GM12878 (cell line): Measurements from ENCODE around the gene RPL31. TPM values are rescaled to one million over a fixed set of nuclear protein-coding genes. Genes with fewer than 3 reads are reported as not detected.

ENCODE experiments used
- ATAC-seq: fragments of 200-7000 bp; cut with Tn5 transposase; 3 replicates; pipeline ENCODE4 v1.9.1; 2020; ENCODE audit warnings: mild to moderate bottlenecking, moderate library complexity
- BruUV-seq: library from RNA; stranded (reverse); fragments of 400-500 nt; replicated peaks from 2 replicates; lab custom pipeline; 2021; lab: Mats Ljungman, UMichigan
- CTCF ChIA-PET: fragments of 300-600 bp; sonication (Branson Sonifier 250); formaldehyde crosslinking; extraction: SDS; loops from one replicate; lab custom pipeline; 2021; ENCODE audit warnings: inconsistent platforms; lab: Yijun Ruan, JAX
- POLR2A ChIA-PET: fragments of 350-600 bp; formaldehyde crosslinking; extraction: SDS; loops from one replicate; lab custom pipeline; 2021; ENCODE audit warnings: inconsistent platforms; lab: Charles Lee
- RAD21 ChIA-PET: fragments of 300-600 bp; sonication (Branson Sonifier 250); formaldehyde crosslinking; loops from one replicate; lab custom pipeline; 2023; ENCODE audit warnings: antibody characterized with exemption; ENCODE audit not compliant: unreplicated experiment; lab: Charles Lee
- SMC1A ChIA-PET: fragments of 300-600 bp; sonication (Branson Sonifier 250); formaldehyde crosslinking; loops from one replicate; lab custom pipeline; 2023; ENCODE audit not compliant: unreplicated experiment, uncharacterized antibody; lab: Charles Lee
- DNase-seq: peaks from one replicate; pipeline ENCODE4 v3.0.0-alpha.2; 2011; ENCODE audit warnings: low read depth, low spot score
- FAIRE-seq: peaks from 3 replicates; lab custom pipeline; 2011; peaks lifted over from hg19 to GRCh38; lab: Jason Lieb, UNC
- H2AFZ ChIP-seq: 2 replicates; pipeline ENCODE4 v1.6.0; 2011; ENCODE audit warnings: low read depth, low read length, control low read depth; ENCODE audit not compliant: control insufficient read depth
- H3K27ac ChIP-seq: 2 replicates; pipeline ENCODE4 v1.5.1; 2011; ENCODE audit warnings: control low read depth; ENCODE audit not compliant: control insufficient read depth, insufficient read depth
- H3K27me3 ChIP-seq, 2 experiments: replicated peaks in 1 of 2; 2 replicates each; pipeline versions ENCODE4 v1.6.0 to v1.6.1; 2011; ENCODE audit warnings: low read length in 1 of 2; ENCODE audit not compliant: control insufficient read depth in 2 of 2, insufficient read depth in 2 of 2
- H3K36me3 ChIP-seq, 2 experiments: 2 replicates each; pipeline ENCODE4 v1.5.1; 2011; ENCODE audit warnings: low read length in 1 of 2; ENCODE audit not compliant: control insufficient read depth in 2 of 2, insufficient read depth in 2 of 2
- H3K4me1 ChIP-seq: 2 replicates; pipeline ENCODE4 v1.6.1; 2011; ENCODE audit warnings: mild to moderate bottlenecking, low read length, moderate library complexity, mixed read lengths; ENCODE audit not compliant: control insufficient read depth, insufficient read depth
- H3K4me2 ChIP-seq: 2 replicates; pipeline ENCODE4 v1.6.0; 2011; ENCODE audit warnings: control low read depth; ENCODE audit not compliant: control insufficient read depth, insufficient read depth
- H3K4me3 ChIP-seq: fragments of 200-600 bp; sonication (generic); 2 replicates; pipeline ENCODE4 v1.5.1; 2016
- H3K79me2 ChIP-seq: 2 replicates; pipeline ENCODE4 v1.6.0; 2011; ENCODE audit warnings: low read length; ENCODE audit not compliant: control insufficient read depth, insufficient read depth
- H3K9ac ChIP-seq: 2 replicates; pipeline ENCODE4 v1.8.0; 2011; ENCODE audit warnings: low read length, control low read depth, mixed read lengths; ENCODE audit not compliant: control insufficient read depth, insufficient read depth
- H3K9me3 ChIP-seq: replicated peaks from 3 replicates; pipeline ENCODE4 v1.5.1; 2011; ENCODE audit warnings: mild to moderate bottlenecking, low read length; ENCODE audit not compliant: control insufficient read depth, insufficient read depth
- H4K20me1 ChIP-seq: 2 replicates; pipeline ENCODE4 v1.6.0; 2011; ENCODE audit not compliant: control insufficient read depth, insufficient read depth
- ASH2L ChIP-seq: fragments of 300-600, 200-600 bp; sonication (generic); IDR thresholded peaks from 2 replicates; pipeline ENCODE4 v1.6.1; 2017; ENCODE audit warnings: low read depth, mild to moderate bottlenecking, borderline replicate concordance
- CBX3 ChIP-seq: fragments of 200-600 bp; sonication (generic); IDR thresholded peaks from 2 replicates; pipeline ENCODE4 v1.6.1; 2016; ENCODE audit warnings: low read depth, borderline replicate concordance
- CREB1 ChIP-seq: IDR thresholded peaks from 2 replicates; pipeline ENCODE4 v1.6.1; 2012; ENCODE audit warnings: low read depth, mild to moderate bottlenecking, inconsistent platforms
- HCFC1 ChIP-seq: fragments of 150-350 bp; IDR thresholded peaks from 2 replicates; pipeline ENCODE4 v1.6.1; 2014; ENCODE audit warnings: low read length
- IKZF1 ChIP-seq: fragments of 450-650 bp; conservative IDR thresholded peaks from 2 replicates; pipeline ENCODE4 v1.6.1; 2017; ENCODE audit warnings: antibody characterized with exemption, mild to moderate bottlenecking
- IRF4 ChIP-seq: IDR thresholded peaks from 2 replicates; pipeline ENCODE4 v1.6.1; 2011; ENCODE audit warnings: low read depth, low read length
- LARP7 ChIP-seq: fragments of 450-650 bp; IDR thresholded peaks from 2 replicates; pipeline ENCODE4 v1.6.1; 2017; ENCODE audit warnings: mild to moderate bottlenecking
- MEF2B ChIP-seq: fragments of 450-650 bp; IDR thresholded peaks from 2 replicates; pipeline ENCODE4 v1.6.1; 2018; ENCODE audit warnings: mild to moderate bottlenecking, moderate library complexity; ENCODE audit not compliant: partially characterized antibody, poor library complexity, severe bottlenecking
- NRF1 ChIP-seq: conservative IDR thresholded peaks from 2 replicates; pipeline ENCODE4 v1.6.1; 2011; ENCODE audit warnings: mild to moderate bottlenecking, low read depth, low read length, improper control_type of control experiment
- PML ChIP-seq: IDR thresholded peaks from 2 replicates; pipeline ENCODE4 v1.6.1; 2012; ENCODE audit warnings: low read length, inconsistent platforms
- RBBP5 ChIP-seq: fragments of 200-600 bp; sonication (generic); conservative IDR thresholded peaks from 2 replicates; pipeline ENCODE4 v1.6.1; 2016
- STAT3 ChIP-seq: IDR thresholded peaks from 2 replicates; pipeline ENCODE4 v1.6.1; 2011; ENCODE audit warnings: low read depth, low read length, improper control_type of control experiment
- WGBS: methylation state at CpG from one replicate; pipeline ENCODE4 v1.1.6; 2016; ENCODE audit warnings: low lambda C conversion rate; ENCODE audit not compliant: insufficient replicate concordance, insufficient coverage; ENCODE audit errors: missing lambda C conversion rate; 5-methylcytosine and 5-hydroxymethylcytosine counted together
- in situ Hi-C: fragments of 300-500 bp; cut with MboI; formaldehyde crosslinking; loops from 9 replicates; pipeline ENCODE4 v1.14.3; 2018; ENCODE audit warnings: mixed read lengths
- intact Hi-C: fragments of 100-400 bp; cut with micrococcal nuclease; formaldehyde crosslinking; loops from one replicate; pipeline ENCODE4 v1.14.2; 2022; ENCODE audit not compliant: unreplicated experiment
- polyA plus RNA-seq, 11 experiments: library from polyadenylated mRNA; depleted of rRNA in 4 of 11; unstranded in 6 of 11; stranded (reverse) in 5 of 11; fragments of >200 nt; fragmentation: Nextera tagmentation in 4 of 11; fragmentation: Illumina TruSeq in 1 of 11; extraction: Ambion mirVana in 4 of 11; extraction: Trizol in 1 of 11; gene quantifications; 1 replicate in 1 of 11; 2 replicates in 10 of 11; pipeline versions ENCODE4 v1.2.1 to v1.2.3, GENCODE V29; 2011 to 2016; ENCODE audit warnings: inconsistent platforms in 2 of 11, missing spikeins in 2 of 11, low read depth in 1 of 11
- total RNA-seq, 4 experiments: library from RNA; depleted of rRNA in 3 of 4; stranded (reverse); fragments of >200 nt in 3 of 4; fragmentation: Illumina TruSeq in 1 of 4; extraction: Trizol in 1 of 4; gene quantifications; 2 replicates each; pipeline versions ENCODE4 v1.2.1 to v1.2.3, GENCODE V29; 2013 to 2021
- TF ChIP-seq, protein P1 (sequence below): fragments of 450-650 bp; IDR thresholded peaks from 2 replicates; pipeline ENCODE4 v1.6.1; 2018; ENCODE audit warnings: borderline replicate concordance, mild to moderate bottlenecking; ENCODE audit not compliant: partially characterized antibody
- TF ChIP-seq, protein P2 (sequence below): IDR thresholded peaks from 2 replicates; pipeline ENCODE4 v1.6.1; 2011; ENCODE audit warnings: low read depth, mild to moderate bottlenecking, low read length, moderate library complexity, borderline replicate concordance; ENCODE audit errors: extremely low read depth

The RPL31 gene
- total and polyA plus RNA-seq, 10 of the 15 experiments (the other 5 are each of a cell fraction or from before 2014, with no cell fraction given), result 1,643 to 8,551 (median 2,208) TPM

DNA sequence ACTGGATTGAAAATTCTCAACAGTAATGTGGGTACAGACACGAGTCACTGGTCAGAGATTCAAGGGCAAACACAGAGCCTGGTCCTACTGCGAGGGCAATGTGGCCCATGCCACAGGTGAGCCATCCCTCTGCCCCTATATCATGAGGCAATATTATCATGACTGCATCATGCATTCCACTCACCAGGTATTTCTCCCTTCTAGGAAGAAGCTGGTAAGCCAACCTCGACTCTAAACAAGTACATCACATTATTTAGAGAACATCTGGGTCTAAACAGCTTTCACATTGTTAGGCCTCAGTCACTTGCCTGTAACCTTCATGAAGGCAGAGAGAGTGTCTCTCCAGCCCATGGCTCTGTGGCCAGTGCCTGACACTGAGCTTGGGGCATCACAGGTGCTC is 14.6 kb upstream of the RPL31 start (continued):
- TF ChIP-seq, protein P1, sequence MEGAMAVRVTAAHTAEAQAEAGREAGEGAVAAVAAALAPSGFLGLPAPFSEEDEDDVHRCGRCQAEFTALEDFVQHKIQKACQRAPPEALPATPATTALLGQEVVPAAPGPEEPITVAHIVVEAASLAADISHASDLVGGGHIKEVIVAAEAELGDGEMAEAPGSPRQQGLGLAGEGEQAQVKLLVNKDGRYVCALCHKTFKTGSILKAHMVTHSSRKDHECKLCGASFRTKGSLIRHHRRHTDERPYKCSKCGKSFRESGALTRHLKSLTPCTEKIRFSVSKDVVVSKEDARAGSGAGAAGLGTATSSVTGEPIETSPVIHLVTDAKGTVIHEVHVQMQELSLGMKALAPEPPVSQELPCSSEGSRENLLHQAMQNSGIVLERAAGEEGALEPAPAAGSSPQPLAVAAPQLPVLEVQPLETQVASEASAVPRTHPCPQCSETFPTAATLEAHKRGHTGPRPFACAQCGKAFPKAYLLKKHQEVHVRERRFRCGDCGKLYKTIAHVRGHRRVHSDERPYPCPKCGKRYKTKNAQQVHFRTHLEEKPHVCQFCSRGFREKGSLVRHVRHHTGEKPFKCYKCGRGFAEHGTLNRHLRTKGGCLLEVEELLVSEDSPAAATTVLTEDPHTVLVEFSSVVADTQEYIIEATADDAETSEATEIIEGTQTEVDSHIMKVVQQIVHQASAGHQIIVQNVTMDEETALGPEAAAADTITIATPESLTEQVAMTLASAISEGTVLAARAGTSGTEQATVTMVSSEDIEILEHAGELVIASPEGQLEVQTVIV, result no peak
- TF ChIP-seq PML (no peak), IKZF1 (no peak), RBBP5 (no peak), IRF4 (no peak), LARP7 (no peak), HCFC1 (no peak)

DNA sequence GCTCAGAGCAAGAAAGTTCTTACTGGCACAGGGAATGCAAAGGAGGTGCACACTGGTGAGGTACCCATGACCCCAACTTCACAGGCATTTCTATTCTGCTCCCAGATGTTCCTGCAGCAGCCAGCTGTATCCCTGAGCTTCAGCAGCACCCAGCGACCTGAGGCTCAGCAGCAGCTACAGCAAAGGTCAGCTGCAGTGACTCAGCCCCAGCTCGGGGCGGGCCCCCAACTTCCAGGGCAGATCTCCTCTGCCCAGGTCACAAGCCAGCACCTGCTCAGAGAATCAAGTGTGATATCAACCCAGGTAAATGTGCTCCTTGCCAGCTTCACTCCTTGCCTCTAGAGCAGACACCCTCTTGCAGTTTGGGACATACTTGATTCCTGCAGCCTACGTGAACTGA is 14.1 kb upstream of the RPL31 start:
- Histone ChIP-seq H3K36me3 (no peaks in the 10 kb centered on the region), H3K9me3 (no peaks in the 10 kb centered on the region), H3K79me2 (no peaks in the 10 kb centered on the region), H4K20me1 (no peaks in the 10 kb centered on the region), H3K9ac (no peak overlapping the region), H3K4me3 (no peak overlapping the region), H3K4me2 (no peak overlapping the region), H3K27me3 (no peaks in the 10 kb centered on the region), H2AFZ (no peak overlapping the region), H3K27ac (no peak overlapping the region), H3K4me1 (no peaks in the 10 kb centered on the region)
- CTCF ChIA-PET, result interaction anchor here (1.1 to 6.5 kb wide), 3 partner anchors 11 to 725 kb away, joined by 3 to 73 read pairs (median 6); no protein-coding TSS in a partner anchor
- SMC1A ChIA-PET, result interaction anchor here (0.6 kb wide), 1 partner anchor 213 kb away, joined by 3 read pairs; no protein-coding TSS in a partner anchor
- RAD21 ChIA-PET, result interaction anchor here (0.7 kb wide), 1 partner anchor 378 kb away, joined by 4 read pairs; no protein-coding TSS in a partner anchor
- in situ Hi-C loops, result loop anchor here (10.0 kb wide), 3 partner anchors 253 to 723 kb away; no protein-coding TSS in a partner anchor
- BruUV-seq, result no TSS peak
- intact Hi-C loops, result loop anchor here (5.0 kb wide), 1 partner anchor 726 kb away; no protein-coding TSS in a partner anchor
- DNase-seq, result no peak
- ATAC-seq, result no peak
- WGBS, result 38% methylated on average over 4 of the region's 4 CpGs
- POLR2A ChIA-PET, result no interaction called here
- TF ChIP-seq CBX3 (no peak), CREB1 (no peak), STAT3 (no peak), MEF2B (no peak), HCFC1 (no peak), IKZF1 (no peak), NRF1 (no peak), ASH2L (no peak), IRF4 (no peak)
- TF ChIP-seq, protein P2, sequence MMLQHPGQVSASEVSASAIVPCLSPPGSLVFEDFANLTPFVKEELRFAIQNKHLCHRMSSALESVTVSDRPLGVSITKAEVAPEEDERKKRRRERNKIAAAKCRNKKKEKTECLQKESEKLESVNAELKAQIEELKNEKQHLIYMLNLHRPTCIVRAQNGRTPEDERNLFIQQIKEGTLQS, result no peak
- no peak for FAIRE-seq
